ENCODE data around the gene TACC2.
"Not testable (repeated sequence)": the region's sequence is repeated elsewhere in the genome, so short reads cannot be mapped to it uniquely, and the experiment has no call there.

The TACC2 gene

GRCh38 chr10:122018491-122018890, 29.5 kb downstream of the TACC2 start:
- DNase-seq (ENCODE audit: extremely low read depth, low read depth): no peak
- no peak for TF ChIP-seq CTCF (IDR thresholded peaks at IDR 0.05; ENCODE audit: low read depth, low read length, missing control alignments)
- no peak overlapping the region for H3K4me3 ChIP-seq (replicated peaks; ENCODE audit: low read depth, low read length)

- DNase-seq (ENCODE audit: extremely low read depth, low read depth): no peak
- no peak for TF ChIP-seq CTCF (IDR thresholded peaks at IDR 0.05; ENCODE audit: low read depth, low read length, missing control alignments)
- H3K4me3 ChIP-seq (replicated peaks; ENCODE audit: low read depth, low read length): no peak overlapping the region
Observed at GRCh38 chr10:122018951-122019413, 30.0 kb downstream of the TACC2 start.

GRCh38 chr10:122019414-122019975, 30.5 kb downstream of the TACC2 start:
- no peak for TF ChIP-seq CTCF (IDR thresholded peaks at IDR 0.05; ENCODE audit: low read depth, low read length, missing control alignments)
- DNase-seq (ENCODE audit: extremely low read depth, low read depth): no peak
- H3K4me3 ChIP-seq (replicated peaks; ENCODE audit: low read depth, low read length): no peak overlapping the region

- no peak for TF ChIP-seq CTCF (IDR thresholded peaks at IDR 0.05; ENCODE audit: low read depth, low read length, missing control alignments)
- H3K4me3 ChIP-seq (replicated peaks; ENCODE audit: low read depth, low read length): no peak overlapping the region
- no peak for DNase-seq (ENCODE audit: extremely low read depth, low read depth)
Observed at GRCh38 chr10:122020226-122020625, 31.3 kb downstream of the TACC2 start.

- 0 out of 2 replicates have a peak overlapping the region, but pooled peaks have one; percentile 1 for H3K4me3 ChIP-seq (replicated peaks; ENCODE audit: low read depth, low read length)
- TF ChIP-seq CTCF (IDR thresholded peaks at IDR 0.05; ENCODE audit: low read depth, low read length, missing control alignments): no peak
- peak; percentile 48 for DNase-seq (ENCODE audit: extremely low read depth, low read depth)
Observed at GRCh38 chr10:122021379-122021778, 32.4 kb downstream of the TACC2 start.

GRCh38 chr10:122021828-122022227, 32.9 kb downstream of the TACC2 start:
- no peak overlapping the region for H3K4me3 ChIP-seq (replicated peaks; ENCODE audit: low read depth, low read length)
- DNase-seq (ENCODE audit: extremely low read depth, low read depth): no peak
- no peak for TF ChIP-seq CTCF (IDR thresholded peaks at IDR 0.05; ENCODE audit: low read depth, low read length, missing control alignments)

GRCh38 chr10:122022276-122022675, 33.3 kb downstream of the TACC2 start:
- DNase-seq (ENCODE audit: extremely low read depth, low read depth): no peak
- no peak overlapping the region for H3K4me3 ChIP-seq (replicated peaks; ENCODE audit: low read depth, low read length)
- TF ChIP-seq CTCF (IDR thresholded peaks at IDR 0.05; ENCODE audit: low read depth, low read length, missing control alignments): no peak

- H3K4me3 ChIP-seq (replicated peaks; ENCODE audit: low read depth, low read length); DNase-seq (ENCODE audit: extremely low read depth, low read depth): not testable (repeated sequence)
Observed at GRCh38 chr10:122023257-122023656, 34.3 kb downstream of the TACC2 start.
